Activated CD8-positive, alpha-beta memory T cell treated with anti-CD3 and anti-CD28 coated beads for 1 hour (primary cell): ENCODE results near the gene JPH2.
"Not testable (repeated sequence)": the region's sequence is repeated elsewhere in the genome, so short reads cannot be mapped to it uniquely, and the experiment has no call there.

Experiments
- DNase-seq, 2 donors: peaks; one replicate each; pipeline ENCODE4 v3.0.0-alpha.2; 2020; ENCODE audit warnings: low read depth in 1 of 2; ENCODE audit errors: extremely low read depth in 1 of 2

The JPH2 gene

GRCh38 chr20:44129300-44129699 is 57.7 kb downstream of the JPH2 start:
- DNase-seq: not testable (repeated sequence)

GRCh38 chr20:44126445-44126844 is 60.5 kb downstream of the JPH2 start:
- no peak for DNase-seq

GRCh38 chr20:44125332-44126127 is 61.5 kb downstream of the JPH2 start:
- DNase-seq: no peak

GRCh38 chr20:44123874-44124535 is 63.0 kb downstream of the JPH2 start:
- no peak for DNase-seq

GRCh38 chr20:44123251-44123650 is 63.7 kb downstream of the JPH2 start:
- no peak for DNase-seq

- no peak for DNase-seq
Observed at GRCh38 chr20:44120676-44121425, 66.1 kb downstream of the JPH2 start.

- no peak for DNase-seq
Observed at GRCh38 chr20:44118185-44119033, 68.6 kb downstream of the JPH2 start.

- DNase-seq: no peak
Observed at GRCh38 chr20:44117296-44118184, 69.4 kb downstream of the JPH2 start.

GRCh38 chr20:44115762-44116644 is 71.0 kb downstream of the JPH2 start:
- no peak for DNase-seq

- DNase-seq: no peak
Observed at GRCh38 chr20:44115181-44115580, 71.8 kb downstream of the JPH2 start.

GRCh38 chr20:44113618-44114376 is 73.2 kb downstream of the JPH2 start:
- no peak for DNase-seq

GRCh38 chr20:44112889-44113617 is 73.9 kb downstream of the JPH2 start:
- DNase-seq: no peak

GRCh38 chr20:44112456-44112855 is 74.5 kb downstream of the JPH2 start:
- DNase-seq: no peak

GRCh38 chr20:44111712-44112335 is 75.2 kb downstream of the JPH2 start:
- no peak for DNase-seq

- no peak for DNase-seq
Observed at GRCh38 chr20:44110816-44111568, 76.0 kb downstream of the JPH2 start.

GRCh38 chr20:44109951-44110361 is 77.0 kb downstream of the JPH2 start:
- no peak for DNase-seq
